DMS53 (cell line): ENCODE results near the gene DOCK4.
A peak's percentile ranks its signal among the peaks of the same experiment; 100 is the strongest.

ENCODE experiments used
- DNase-seq: peaks from one replicate; lab custom pipeline; 2025; lab: John Stamatoyannopoulos, UW

The DOCK4 gene

DNA sequence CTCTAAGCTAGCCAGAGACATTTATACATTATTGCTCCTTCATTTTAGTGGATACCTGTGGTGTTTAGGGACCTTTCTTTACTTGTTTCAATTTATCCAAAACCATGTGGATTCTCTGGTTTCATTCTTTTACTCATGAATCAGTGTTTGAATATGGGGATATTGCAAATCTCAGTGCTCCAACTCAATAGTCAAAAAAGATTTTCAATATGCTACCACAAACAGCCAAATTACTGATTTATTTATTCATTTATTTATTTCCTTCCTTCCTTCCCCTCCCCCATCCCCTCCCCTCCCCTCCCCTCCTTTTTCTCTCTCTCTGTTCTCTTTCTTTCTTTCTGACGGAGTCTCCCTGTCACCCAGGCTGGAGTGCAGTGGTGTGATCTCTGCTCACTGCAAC, 390.8 kb downstream of the DOCK4 start:
- no peak for DNase-seq

DNA sequence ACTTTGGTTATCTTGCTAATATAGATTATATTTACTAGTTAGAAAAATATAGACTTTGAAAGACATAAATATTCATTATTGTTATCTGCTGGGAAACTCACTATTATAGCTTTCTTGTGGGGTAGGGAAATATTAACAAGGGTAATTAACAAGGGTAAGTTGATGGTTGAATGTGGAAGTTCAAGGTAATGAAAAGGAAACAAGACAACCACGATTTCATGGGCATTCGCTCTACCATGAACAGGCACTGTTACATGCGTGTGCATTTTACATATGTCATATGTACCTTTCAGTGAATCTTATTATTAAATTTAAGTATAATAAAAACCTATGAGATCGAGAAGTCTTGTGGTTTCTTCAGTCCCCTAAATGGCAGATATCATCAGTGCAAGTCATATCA, 392.9 kb downstream of the DOCK4 start:
- no peak for DNase-seq

DNA sequence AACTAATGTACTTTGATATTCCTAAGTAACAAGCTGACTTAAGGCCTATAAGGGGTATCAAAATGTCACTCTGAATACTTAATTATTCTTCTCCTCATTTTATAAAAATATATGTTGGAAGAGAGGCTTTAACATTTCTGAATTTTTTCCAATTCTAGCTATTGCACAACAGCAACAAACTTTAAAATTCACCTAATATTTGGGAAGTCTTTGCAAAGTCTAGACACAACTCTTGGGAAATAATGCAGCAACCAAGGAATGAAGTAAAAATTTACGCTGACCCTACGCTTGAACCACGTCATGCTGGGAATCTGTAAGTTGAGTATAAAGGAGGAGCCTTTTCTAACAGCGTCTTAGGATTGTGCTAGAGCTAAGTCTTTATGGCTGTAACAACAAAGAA, 400.0 kb downstream of the DOCK4 start:
- DNase-seq, result no peak

DNA sequence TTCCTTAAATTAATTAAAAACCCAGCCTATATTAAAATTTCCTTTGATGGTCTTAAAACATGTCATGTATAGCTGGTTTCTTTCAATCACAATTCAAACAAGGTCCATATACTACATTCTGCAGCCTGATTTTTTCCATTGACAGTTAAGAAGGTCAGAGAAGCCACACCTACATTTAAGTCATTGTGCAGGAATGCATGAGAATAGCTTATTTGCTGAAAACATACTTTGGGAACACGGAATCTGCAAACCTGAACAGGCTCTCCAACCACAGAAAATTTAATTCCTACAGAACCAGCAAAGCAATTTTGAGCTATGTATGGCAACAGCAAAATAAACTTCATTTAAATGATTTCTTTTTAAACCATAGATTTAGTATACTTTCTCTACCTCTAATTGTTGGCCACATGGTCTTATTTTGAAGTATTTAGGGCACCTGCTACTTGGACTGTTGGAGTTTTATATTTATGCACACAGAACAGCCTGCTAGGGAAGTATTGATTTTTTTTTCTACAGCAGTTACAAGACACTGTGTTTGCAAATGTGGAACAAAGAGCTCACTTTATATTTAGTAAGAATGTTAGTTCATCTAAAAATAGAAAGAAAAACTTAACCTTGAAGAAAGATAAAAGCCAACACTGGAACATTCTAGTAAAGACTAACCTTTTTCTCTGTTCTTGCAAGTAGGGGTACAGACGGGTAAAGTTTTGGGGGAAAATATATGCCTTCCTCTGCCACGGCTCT, 403.0 kb downstream of the DOCK4 start:
- no peak for DNase-seq

DNA sequence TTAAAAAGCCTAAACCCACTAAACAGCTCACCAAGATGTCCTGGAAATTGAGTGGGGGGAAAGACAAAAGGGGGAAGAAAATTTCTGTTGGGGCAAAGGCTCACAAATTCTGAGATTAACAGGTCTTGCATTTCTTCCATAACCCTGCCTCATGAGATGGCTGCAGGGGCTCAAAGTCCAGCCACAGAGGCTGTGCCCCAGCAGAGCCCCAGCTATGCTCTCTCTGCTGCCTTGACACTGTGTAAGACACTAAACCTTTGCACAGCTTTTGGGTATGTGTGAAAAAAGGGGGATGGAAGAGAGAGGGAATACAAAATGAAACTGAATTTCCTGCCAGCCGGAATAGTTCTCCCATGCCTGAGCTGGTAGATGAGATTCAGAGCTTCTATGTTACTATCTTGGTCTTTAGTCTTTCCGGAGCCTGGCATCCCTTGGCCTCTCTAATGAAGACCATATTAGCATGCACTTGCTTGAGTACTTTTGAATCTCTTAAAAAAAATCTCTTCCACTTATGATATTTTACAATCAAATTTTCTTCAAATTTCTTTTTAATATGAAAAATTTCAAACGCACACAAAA, 403.9 kb downstream of the DOCK4 start:
- DNase-seq, result no peak

DNA sequence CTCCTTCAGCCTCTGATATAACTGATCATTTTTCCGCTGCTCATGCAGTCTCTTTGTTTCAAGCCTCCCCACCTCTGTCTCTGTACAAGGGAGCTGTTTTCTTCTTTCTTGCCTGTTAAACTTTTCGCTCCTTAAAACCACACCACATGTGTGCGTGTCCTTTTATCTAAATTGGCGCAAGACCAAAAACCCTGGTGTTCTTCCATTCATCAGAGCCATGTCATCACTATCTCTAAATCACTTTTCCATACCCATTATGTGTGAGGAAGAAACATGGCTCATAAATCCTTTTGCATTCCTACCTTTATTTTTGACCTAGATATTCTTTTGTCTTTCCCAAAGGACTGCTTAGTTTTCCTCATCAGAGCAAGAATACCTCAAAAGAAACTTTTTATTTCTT, 404.9 kb downstream of the DOCK4 start:
- no peak for DNase-seq

DNA sequence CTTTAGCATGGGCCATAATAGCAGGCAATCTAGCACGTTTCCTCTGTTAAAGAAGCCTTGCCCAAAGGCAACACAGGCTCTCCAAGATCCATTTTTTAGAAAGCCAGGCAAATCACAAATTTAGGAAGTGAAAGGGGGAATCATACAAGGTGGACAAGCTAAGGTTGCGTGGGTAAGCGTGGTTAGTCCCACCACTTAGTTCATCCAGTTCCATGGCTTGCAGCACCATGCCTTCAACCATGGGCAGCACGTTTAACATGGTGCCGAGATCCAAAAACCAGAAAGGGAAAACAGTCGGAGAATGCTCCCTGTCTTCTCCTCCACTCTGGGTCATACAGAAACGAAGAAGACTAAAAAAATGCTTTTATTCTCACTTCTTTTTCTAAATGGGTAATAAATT, 409.5 kb downstream of the DOCK4 start:
- DNase-seq, result peak; percentile 23

DNA sequence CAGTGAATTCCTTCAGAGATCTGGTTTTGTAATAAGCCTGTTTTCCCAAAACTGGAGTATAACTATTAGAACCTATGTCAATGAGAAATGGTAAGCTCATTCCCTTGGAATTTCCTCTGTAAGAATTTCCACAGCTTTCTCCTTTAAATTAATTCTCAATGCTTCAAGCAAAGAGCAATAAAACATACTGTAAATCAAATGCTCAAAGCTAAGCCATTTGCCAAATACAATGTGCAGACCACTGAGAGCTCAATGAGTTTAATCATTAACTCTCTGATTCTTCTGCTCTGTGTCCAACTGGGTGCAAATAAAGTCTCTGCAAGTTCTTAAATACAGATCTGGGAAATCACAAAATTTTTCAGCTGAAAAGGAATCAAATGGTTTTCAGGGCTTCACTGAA, 416.3 kb downstream of the DOCK4 start:
- peak; percentile 53 for DNase-seq

DNA sequence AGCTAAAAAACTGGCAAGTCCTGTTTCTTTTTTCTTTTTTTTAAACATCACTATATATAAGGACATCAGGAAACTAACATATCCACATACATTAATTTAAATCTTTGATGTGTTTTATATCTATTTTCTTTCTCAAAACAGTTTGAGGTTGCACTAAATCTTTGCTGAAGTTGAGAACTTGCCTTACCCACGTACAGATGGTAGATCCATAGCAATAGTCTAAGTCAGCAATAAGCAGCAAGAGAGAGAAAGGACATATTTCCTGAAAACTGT, 417.2 kb downstream of the DOCK4 start:
- DNase-seq, result no peak

DNA sequence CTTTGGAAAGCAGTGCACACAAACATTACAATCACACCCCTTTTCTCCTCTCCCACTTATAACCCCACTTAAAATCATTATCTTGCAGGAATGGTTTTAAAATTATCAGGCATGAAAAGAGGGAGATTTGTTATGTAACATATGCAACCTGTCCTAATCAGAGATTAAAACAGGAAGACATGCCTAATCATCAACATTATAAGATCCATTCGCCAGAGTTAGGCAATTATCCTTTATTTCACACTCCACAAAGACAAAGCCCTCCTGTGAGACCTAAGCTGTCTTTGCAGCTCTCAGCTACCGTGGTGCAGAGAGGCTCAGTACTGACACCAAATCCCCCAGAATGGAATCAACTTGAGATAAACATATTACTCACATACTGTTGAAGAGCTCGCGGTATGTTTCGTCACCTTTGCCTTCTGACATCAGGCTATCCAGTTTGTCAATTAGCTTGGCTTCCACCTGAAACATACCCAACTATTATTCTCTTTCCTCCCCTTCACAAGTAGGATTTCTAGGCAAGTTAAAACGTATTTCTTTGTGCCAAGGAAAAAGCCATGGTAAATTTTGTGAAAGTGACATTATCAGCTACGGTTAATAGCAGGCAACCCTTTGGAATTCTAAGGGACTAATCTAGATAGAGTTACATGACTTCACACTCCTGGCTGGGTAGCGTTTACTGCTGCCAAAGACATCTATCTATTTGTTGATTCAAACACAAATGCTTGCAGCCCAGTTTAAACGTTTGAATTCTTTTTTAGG, 417.7 kb downstream of the DOCK4 start:
- no peak for DNase-seq

DNA sequence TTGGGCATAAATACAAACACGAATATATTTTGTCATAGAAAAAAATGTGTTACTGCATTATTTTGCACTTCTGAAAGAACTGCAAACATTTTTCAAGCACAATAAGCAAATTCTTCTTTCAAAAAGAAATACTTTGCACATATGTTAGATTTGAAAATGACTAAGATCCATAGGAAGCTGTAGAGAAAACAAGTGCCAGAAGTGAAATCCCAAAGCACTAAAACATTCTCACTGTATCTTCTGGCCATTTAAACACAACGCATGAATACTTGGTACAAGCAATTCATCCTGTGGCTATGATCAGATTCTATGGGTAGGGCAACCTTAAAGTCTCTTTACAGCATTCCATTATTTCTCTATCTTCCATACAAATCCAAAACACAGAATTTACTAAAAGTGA, 418.5 kb downstream of the DOCK4 start:
- no peak for DNase-seq

DNA sequence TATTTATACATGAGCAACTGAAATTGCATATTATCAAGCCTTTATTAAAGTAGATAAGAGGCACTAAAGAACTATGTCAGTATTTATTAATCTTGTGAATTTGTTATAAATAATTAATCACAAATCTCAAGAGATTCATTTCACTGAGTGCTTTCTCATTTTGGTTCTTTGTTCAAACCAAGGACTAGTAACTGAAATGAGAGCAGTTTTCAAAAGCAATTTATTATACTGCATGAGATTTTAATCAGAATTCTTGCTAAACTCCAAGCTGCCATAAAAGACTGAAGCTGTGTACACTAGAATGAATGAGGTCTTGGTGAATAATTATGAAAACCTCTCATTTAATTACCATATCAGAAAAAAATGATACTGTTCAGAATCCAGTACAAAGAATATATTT, 419.1 kb downstream of the DOCK4 start:
- DNase-seq, result no peak

DNA sequence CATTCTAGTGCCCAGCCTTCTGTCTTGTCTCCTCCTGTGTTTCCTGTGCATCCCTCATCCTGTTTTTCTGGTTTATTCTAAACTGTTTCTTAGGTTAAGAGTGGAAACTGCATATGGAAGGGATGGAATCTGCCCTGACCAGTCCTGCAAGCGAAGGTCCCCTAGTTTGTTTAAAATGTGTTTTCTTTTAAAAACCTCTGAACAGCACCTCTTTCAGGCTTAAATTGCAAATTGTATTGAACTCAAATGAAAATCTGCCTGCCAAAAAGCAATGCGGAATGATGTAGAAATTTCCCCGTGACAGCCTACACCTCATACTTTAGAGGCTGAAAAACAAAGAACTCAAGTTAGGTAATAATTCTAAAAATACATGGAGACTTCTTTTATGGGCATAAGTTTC, 421.1 kb downstream of the DOCK4 start:
- peak; percentile 14 for DNase-seq

DNA sequence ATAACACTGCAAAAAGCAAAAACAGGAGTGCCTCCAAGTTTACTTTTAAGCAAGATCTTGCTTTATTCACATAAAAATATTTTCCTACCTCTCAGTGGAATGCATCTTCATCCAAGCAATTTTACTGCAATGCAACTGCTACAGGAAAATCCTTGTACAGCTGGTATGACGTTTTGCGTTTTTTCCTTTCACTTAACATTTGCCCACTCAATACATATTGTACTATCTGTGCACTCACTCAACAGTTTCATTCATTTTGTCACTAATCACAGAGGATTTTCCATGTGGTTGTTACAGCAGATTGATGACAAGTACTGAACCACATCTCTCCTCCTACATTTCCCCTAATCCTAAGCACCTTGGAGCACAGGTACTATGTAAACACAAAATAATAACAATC, 421.9 kb downstream of the DOCK4 start:
- DNase-seq, result no peak

DNA sequence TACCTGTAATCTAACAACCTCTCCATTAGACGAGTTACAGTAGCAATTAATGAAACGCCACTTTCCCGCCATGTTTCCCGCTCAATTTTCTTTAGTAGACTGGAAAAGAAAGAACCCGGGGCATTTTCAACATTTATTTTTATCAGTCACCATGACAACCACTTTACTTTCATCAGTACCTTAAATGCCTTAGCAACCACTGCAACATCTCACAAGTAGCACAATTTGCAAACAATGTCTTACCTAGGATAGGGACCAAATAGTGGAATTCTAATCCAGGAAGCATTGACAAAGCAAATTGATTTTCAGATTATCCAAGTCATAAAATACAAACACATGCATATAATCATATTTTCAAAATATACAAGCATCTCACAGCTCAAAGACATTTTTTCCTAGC, 422.3 kb downstream of the DOCK4 start:
- no peak for DNase-seq

DNA sequence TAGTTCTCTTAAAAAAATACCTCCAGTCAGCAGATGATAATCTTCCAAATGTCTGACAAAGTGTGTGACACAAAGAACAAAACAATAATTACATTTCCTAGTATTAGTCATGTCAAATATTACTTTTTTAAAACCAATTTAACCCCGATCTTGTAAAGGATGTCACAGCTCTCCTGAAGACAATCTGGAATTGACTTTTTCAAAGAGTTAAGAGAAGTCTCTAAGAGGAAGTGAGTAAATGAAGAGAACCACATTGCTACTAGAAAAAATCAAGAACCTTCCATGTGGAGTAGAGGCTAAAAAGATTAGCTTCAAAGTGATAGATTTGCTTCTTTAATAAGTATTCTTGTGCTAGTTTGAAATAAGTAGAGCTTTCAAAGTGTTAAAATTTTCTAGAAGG, 425.7 kb downstream of the DOCK4 start:
- DNase-seq, result no peak

DNA sequence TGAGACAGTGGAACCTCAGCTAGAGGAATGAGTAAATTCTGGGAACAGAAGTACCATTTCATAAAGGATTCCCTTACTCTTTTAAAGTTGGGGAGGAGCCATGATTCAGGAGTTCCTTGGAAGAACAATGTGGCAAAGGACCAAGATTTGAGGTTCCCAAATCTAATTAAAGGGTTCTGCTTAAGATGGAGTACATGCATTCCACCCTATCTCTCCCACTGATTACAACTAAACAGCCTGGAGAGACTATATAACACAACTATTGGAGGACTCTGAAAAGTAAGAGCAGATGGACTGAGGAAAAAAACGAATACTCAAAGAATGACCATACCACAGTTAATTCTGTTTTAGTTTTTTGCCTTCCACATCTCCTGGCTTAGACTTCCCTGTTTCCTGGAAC, 431.0 kb downstream of the DOCK4 start:
- no peak for DNase-seq

DNA sequence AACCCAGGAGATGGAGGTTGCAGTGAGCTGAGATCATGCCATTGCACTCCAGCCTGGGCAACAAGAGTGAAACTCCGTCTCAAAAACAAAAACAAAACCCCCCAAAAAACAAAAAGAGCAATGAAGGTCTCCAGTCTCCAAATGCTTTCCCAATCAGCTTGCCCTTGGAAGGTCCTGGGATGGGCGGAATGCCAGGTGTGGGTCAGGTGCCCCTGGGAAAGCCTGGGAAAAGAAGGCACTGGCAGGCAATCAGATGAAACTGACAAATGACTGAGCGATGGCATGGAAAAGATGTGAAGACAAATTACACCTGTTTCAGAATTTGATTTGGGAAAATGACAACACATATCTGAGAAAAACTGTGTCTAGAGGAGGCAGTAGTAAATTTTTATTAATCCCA, 433.5 kb downstream of the DOCK4 start:
- DNase-seq, result no peak

DNA sequence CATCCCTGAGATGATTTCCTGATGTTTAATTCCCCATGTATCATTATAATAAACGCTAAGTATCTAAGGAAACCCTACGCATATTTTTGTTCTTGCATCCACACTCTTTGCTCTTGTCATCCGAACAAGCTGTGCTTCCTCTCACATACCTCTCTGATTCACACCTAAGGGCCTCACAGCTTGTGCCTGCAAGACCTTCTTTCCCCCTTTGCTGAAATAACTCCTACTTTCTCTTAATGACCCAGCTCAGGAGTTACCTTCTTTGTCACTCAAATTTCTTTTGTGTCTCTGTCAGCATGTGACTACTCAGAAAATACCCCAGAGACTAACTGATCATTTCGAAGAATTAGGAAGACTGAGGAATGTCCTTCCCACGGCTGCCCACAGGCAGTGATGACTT, 434.6 kb downstream of the DOCK4 start:
- DNase-seq, result no peak

DNA sequence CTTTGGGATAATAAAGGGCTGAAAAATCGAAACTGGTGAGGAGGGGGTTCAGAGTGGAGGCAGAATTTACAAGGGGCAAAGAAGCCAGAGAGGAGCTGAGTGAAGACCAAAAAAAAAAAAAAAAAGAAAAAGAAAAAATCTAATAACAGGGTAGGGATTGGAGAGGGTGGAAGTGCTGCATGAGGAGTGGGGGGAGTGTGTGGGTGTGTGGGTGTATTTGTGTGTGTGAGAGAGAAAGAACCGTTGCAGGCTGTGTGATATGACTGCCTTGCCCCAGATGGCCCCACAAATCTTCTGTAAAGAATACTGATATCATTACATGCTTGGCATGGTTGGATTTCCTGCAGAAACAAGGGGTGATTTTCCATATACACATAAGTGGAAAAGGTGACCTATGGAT, 436.1 kb downstream of the DOCK4 start:
- no peak for DNase-seq

DNA sequence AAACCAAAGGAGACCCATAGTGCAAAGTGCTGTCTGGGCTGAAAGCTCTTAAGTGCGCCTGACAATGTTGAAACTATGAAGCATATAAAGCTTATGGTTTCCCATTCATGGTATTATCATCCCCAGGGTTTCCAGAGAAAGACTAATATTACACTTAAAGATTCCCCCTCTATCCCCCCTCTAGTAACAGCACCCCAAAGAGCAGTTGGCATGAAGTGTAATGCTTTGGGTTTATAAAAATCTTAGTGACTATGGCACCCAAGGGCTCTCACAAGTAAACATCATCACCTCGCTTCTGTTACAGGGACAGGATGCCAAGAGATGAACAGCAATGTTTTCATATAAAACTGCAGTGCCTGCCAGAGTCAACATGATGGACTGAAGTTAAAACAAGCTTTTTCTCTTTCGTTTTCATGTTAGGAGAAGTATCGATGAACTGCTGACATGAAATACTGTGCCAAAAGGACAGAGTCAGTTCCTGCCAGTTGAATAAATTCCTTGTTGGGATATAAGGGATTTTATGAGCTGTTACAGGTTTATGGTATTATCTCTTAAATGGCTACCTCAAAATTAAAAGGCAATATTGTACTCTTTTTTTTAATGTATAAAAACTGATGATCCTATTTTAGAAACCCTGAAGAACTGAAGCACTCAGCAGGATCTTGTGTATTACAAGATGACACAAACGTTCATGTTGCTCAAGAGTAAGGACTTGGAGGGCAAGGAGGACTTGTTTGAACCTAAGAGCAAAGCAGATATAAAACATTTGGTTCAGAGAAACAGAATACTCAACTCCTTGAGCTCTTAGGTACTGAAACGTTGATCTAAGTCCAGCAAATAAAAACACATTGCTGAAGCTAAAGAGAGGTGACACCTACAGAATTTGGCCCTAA, 440.2 kb downstream of the DOCK4 start:
- no peak for DNase-seq

DNA sequence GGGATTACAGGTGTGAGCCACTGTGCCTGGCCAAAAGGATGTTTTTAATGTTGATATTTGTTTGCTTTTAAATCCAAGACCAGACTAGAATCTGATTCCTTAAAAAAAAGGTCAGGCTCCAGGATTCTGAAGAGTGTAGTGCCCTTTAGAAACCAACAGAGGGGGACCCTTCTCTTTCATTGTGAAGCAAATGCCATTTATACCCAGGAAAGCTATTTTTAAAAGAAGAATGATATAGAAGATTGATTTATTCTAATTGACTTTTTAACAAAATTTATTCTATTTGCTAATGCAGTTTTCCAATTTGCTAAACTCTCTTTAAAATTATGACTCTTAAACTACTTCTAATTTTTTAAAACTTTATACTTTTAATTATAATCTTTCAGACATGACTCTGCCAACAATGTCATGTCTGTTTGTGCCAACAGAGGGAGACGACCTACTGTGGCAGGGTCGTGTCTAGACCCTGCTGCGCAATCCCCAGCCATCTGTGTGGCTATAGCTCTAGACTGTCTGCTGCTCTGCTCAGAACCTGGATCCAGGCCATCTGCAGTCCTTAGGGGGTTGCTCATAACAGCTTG, 442.9 kb downstream of the DOCK4 start:
- DNase-seq, result peak; percentile 80
